ENCODE data around the gene SHB. TPM values are rescaled to one million over a fixed set of nuclear protein-coding genes. Genes with fewer than 3 reads are reported as not detected.

The SHB gene
- total and polyA plus RNA-seq, 8 donors: 16.1 to 26.8 (median 21.9) TPM

- Histone ChIP-seq H3K4me1 (peaks cover 0 to 32% of the 10 kb centered on the region in 2 donors), H3K9me3 (no peaks in the 10 kb centered on the region), H3K27ac (no peak overlapping the region), H3K27me3 (no peaks in the 10 kb centered on the region), H3K36me3 (peaks cover 0 to 14% of the 10 kb centered on the region in 2 donors), H3K4me3 (no peak overlapping the region)
- TF ChIP-seq CTCF (IDR thresholded peaks at IDR 0.05): no peak
- ATAC-seq (no peak), DNase-seq (peak in 1 of 4 donors; percentile 67)
- intact Hi-C loops (cut with DNase I): no loop called here
Measured at GRCh38 chr9:37929441-37929895, 139.6 kb downstream of the SHB start.

- Histone ChIP-seq H3K4me1 (peaks cover 0 to 32% of the 10 kb centered on the region in 2 donors), H3K4me3 (no peak overlapping the region), H3K36me3 (peaks cover 0 to 14% of the 10 kb centered on the region in 2 donors), H3K9me3 (no peaks in the 10 kb centered on the region), H3K27me3 (no peaks in the 10 kb centered on the region), H3K27ac (no peak overlapping the region)
- DNase-seq: peak in 1 of 4 donors; percentile 53
- ATAC-seq: no peak
- TF ChIP-seq CTCF (IDR thresholded peaks at IDR 0.05): no peak
- intact Hi-C loops (cut with DNase I): no loop called here
Measured at GRCh38 chr9:37928552-37929430, 140.2 kb downstream of the SHB start.

- Histone ChIP-seq H3K27ac (no peak overlapping the region), H3K4me1 (peaks cover 0 to 32% of the 10 kb centered on the region in 2 donors), H3K36me3 (peaks cover 0 to 14% of the 10 kb centered on the region in 2 donors), H3K27me3 (no peaks in the 10 kb centered on the region), H3K9me3 (no peaks in the 10 kb centered on the region), H3K4me3 (no peak overlapping the region)
- intact Hi-C loops (cut with DNase I): no loop called here
- ATAC-seq (no peak), DNase-seq (no peak)
- TF ChIP-seq CTCF (IDR thresholded peaks at IDR 0.05): no peak
Measured at GRCh38 chr9:37927601-37928551, 141.2 kb downstream of the SHB start.

GRCh38 chr9:37927132-37927531 is 141.9 kb downstream of the SHB start:
- ATAC-seq (no peak), DNase-seq (no peak)
- H3K9me3 ChIP-seq: no peaks in the 10 kb centered on the region
- peaks cover 0 to 32% of the 10 kb centered on the region in 2 donors for H3K4me1 ChIP-seq
- intact Hi-C loops (cut with DNase I): no loop called here
- H3K36me3 ChIP-seq: peaks cover 0 to 14% of the 10 kb centered on the region in 2 donors
- no peaks in the 10 kb centered on the region for H3K27me3 ChIP-seq
- TF ChIP-seq CTCF (IDR thresholded peaks at IDR 0.05): no peak
- H3K4me3 ChIP-seq: no peak overlapping the region
- no peak overlapping the region for H3K27ac ChIP-seq

All from left lung (tissue), 10 donors.